ENCODE data around the gene SDC1. TPM values are rescaled to one million over a fixed set of nuclear protein-coding genes. Genes with fewer than 3 reads are reported as not detected.

Gene SDC1
- total RNA-seq, 1 experiment from 2014 or later, result 11.5 TPM

DNA sequence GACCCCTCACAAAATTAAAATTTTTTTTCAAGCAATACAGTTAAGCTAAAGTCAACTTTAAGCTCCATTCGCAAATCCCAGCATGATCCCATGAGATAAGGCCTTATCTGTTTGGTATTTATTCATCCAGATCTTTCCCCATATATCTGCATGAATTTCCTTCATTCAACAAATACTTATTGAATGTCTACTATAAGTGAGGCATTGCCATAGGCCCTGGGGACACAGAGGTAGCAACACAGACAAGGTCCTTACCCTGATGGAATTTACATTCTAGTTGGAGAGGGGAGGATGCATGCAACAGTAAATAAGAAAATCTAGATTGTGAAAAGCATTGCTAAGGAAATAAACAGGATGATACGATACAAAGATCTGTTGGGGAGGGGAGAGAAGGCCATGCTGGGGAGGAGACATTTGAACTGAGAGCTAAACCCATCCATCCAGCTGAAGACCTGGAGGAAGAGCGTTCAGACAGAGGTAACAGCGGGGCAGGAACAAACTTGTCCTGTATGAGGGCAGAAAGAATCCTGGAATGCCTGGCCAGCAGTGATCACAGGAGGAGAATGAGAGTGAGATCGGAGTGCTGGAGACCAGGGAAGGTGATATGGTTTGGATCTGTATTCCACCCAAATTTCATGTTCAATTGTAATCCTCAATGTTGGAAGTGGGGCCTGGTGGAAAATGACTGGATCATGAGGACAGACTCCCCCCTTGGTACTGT is 71.6 kb downstream of the SDC1 start:
- Histone ChIP-seq H3K4me3 (ENCODE audit: low read length) (no peak overlapping the region; the same call in 1 of the 2 replicates), H3K9me2 (replicated peaks; ENCODE audit: insufficient read depth, low read length) (no peaks in the 10 kb centered on the region), H3K9ac (ENCODE audit: low read length) (peak overlapping the region; percentile 42), H4K20me1 (ENCODE audit: insufficient read depth, low read depth, low read length) (no peaks in the 10 kb centered on the region), H3K27me3 (ENCODE audit: low read length) (no peaks in the 10 kb centered on the region), H3K9me3 (ENCODE audit: low read length) (no peaks in the 10 kb centered on the region), H3K4me2 (ENCODE audit: low read depth, low read length, poor library complexity, severe bottlenecking) (peak overlapping the region; percentile 64), H3K4me1 (ENCODE audit: low read length) (peaks cover 99% of the 10 kb centered on the region), H3K27ac (ENCODE audit: low read length) (peak overlapping the region; percentile 100), H3K79me2 (ENCODE audit: low read length) (peaks cover 18% of the 10 kb centered on the region), H3K36me3 (ENCODE audit: insufficient read depth, low read length) (no peaks in the 10 kb centered on the region), H2AFZ (ENCODE audit: low read length) (no peak overlapping the region)
- DNase-seq, result no peak

DNA sequence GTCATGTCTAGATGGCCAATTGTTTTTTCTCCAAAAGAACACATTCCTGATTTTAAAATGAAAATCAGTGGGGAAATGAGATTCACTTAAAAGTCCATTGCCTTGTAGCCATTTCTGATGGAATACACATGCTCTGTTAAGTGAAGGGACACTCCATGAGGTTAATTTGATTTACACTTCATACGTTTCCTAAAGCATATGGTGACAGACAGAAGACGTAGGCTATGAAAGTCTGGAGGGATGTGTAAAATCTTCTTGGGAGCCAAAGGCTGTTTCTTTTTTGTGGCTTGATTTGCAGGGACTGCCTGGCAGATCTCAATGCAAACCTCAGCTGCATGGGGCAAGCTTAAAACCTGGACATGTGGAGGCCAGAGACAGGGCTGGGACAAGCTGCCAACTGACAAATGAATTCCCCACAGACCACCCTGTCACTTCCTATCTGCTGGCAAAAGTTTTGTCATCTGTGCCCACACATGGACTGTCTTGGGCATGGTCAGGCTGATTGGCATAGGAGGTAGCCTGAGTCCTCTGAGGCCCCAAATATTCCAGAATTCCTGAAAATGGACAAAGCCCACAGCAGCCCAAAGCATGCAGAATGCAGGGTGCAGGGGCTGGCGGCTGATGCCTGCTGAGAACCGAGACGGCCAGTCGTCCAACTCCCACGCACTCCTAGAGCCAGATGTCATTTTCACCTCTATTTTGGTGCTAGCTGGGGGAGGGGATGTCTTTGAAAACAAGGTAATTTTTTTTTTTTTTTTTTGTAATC is 73.9 kb downstream of the SDC1 start:
- Histone ChIP-seq H3K9ac (ENCODE audit: low read length) (peak overlapping the region; percentile 70), H3K27ac (ENCODE audit: low read length) (peak overlapping the region; percentile 100), H3K79me2 (ENCODE audit: low read length) (no peaks in the 10 kb centered on the region), H3K4me1 (ENCODE audit: low read length) (peaks cover 97% of the 10 kb centered on the region), H4K20me1 (ENCODE audit: insufficient read depth, low read depth, low read length) (no peaks in the 10 kb centered on the region), H2AFZ (ENCODE audit: low read length) (no peak overlapping the region), H3K9me3 (ENCODE audit: low read length) (no peaks in the 10 kb centered on the region), H3K36me3 (ENCODE audit: insufficient read depth, low read length) (no peaks in the 10 kb centered on the region), H3K9me2 (replicated peaks; ENCODE audit: insufficient read depth, low read length) (no peaks in the 10 kb centered on the region), H3K4me2 (ENCODE audit: low read depth, low read length, poor library complexity, severe bottlenecking) (peak overlapping the region; percentile 67), H3K4me3 (ENCODE audit: low read length) (peak overlapping the region; percentile 41; the same call in 1 of the 2 replicates), H3K27me3 (ENCODE audit: low read length) (no peaks in the 10 kb centered on the region)
- DNase-seq, result peak; percentile 83

Small RNAs within 50 kb of the gene (small RNA-seq; reads per million reads assigned to genes)
- gene RN7SL140P (not detected), gene RNU6-961P (not detected), gene RNU7-113P (not detected)

Other genes starting within 250 kb of the SDC1 start
- gene WDR35, start 235.0 kb downstream of the SDC1 start, total RNA-seq (2014; rRNA removed; shearing (Covaris generic); ENCODE audit: low replicate concordance), result 8.3 and 15.9 TPM in 2 replicates
- not detected in 2 replicates for gene MATN3, start 212.5 kb downstream of the SDC1 start, total RNA-seq (2014; rRNA removed; shearing (Covaris generic); ENCODE audit: low replicate concordance)
- gene LAPTM4A, start 173.5 kb downstream of the SDC1 start, total RNA-seq (2014; rRNA removed; shearing (Covaris generic); ENCODE audit: low replicate concordance), result 11.7 and 37.2 TPM in 2 replicates
- 60.1 and 80.3 TPM in 2 replicates for gene PUM2, start 125.7 kb upstream of the SDC1 start, total RNA-seq (2014; rRNA removed; shearing (Covaris generic); ENCODE audit: low replicate concordance)
- gene RHOB, start 221.9 kb upstream of the SDC1 start, total RNA-seq (2014; rRNA removed; shearing (Covaris generic); ENCODE audit: low replicate concordance), result not detected in 2 replicates

Data from Karpas-422 (cell line).